Tibial nerve (tissue), 4 donors: ENCODE data around the gene SCG5.
"Not testable (repeated sequence)": the region's sequence is repeated elsewhere in the genome, so short reads cannot be mapped to it uniquely, and the experiment has no call there.

Experiments
- CTCF ChIP-seq, 5 experiments: fragments of 200-600 bp in 3 of 5; fragments of 450-650 bp in 2 of 5; sonication (generic) in 3 of 5; IDR thresholded peaks; one replicate each; pipeline ENCODE4 v1.5.1; 2016 to 2019; ENCODE audit warnings: antibody characterized with exemption in 5 of 5, mild to moderate bottlenecking in 3 of 5, moderate library complexity in 2 of 5
- EP300 ChIP-seq, 2 donors: sonication (generic); formaldehyde crosslinking; IDR thresholded peaks; one replicate each; pipeline ENCODE4 v1.6.1; 2017; ENCODE audit warnings: antibody characterized with exemption in 2 of 2, mild to moderate bottlenecking in 1 of 2
- POLR2A ChIP-seq, 2 donors: fragments of 450-650 bp; IDR thresholded peaks; one replicate each; pipeline ENCODE4 v1.6.1; 2017; ENCODE audit warnings: antibody characterized with exemption in 2 of 2, mild to moderate bottlenecking in 2 of 2, moderate library complexity in 2 of 2

- TF ChIP-seq CTCF, POLR2A, EP300 (IDR thresholded peaks at IDR 0.05): not testable (repeated sequence)
These were observed 48.4 kb upstream of the SCG5 start, which contains the start of gene GOLGA8N for GRCh38 chr15:32593151-32593550.
